GM12872 (cell line): Measurements from ENCODE around the gene IL1R2.

Experiments used
- CTCF ChIP-seq: IDR thresholded peaks from 3 replicates; pipeline ENCODE4 v1.5.1; 2011; ENCODE audit warnings: low read depth, mild to moderate bottlenecking, low read length, moderate library complexity; ENCODE audit not compliant: insufficient read depth

The IL1R2 gene

GRCh38 chr2:102008490-102008889, 16.7 kb downstream of the IL1R2 start:
- no peak for TF ChIP-seq CTCF

GRCh38 chr2:102009557-102009956, 17.8 kb downstream of the IL1R2 start:
- TF ChIP-seq CTCF: no peak

- TF ChIP-seq CTCF: no peak
These were observed 19.1 kb downstream of the IL1R2 start for GRCh38 chr2:102010902-102011301.

GRCh38 chr2:102012061-102012614, 20.4 kb downstream of the IL1R2 start:
- no peak for TF ChIP-seq CTCF

- TF ChIP-seq CTCF: no peak
These were observed 21.7 kb downstream of the IL1R2 start for GRCh38 chr2:102013206-102014040.

GRCh38 chr2:102014041-102014345, 22.2 kb downstream of the IL1R2 start:
- TF ChIP-seq CTCF: no peak

- no peak for TF ChIP-seq CTCF
These were observed 23.6 kb downstream of the IL1R2 start for GRCh38 chr2:102015399-102015798.
